Choroid plexus epithelial cell (primary cell): ENCODE results near the gene DNASE1L2.

ENCODE experiments used
- DNase-seq: peaks from one replicate; pipeline ENCODE4 v3.0.0-alpha.2; 2010; ENCODE audit warnings: low read depth
- H3K4me3 ChIP-seq: 2 replicates; pipeline ENCODE4 v1.5.1; 2011; ENCODE audit warnings: low read depth, mild to moderate bottlenecking, control low read depth, low read length, moderate library complexity
- CTCF ChIP-seq: conservative IDR thresholded peaks from 2 replicates; pipeline ENCODE4 v1.5.1; 2011; ENCODE audit warnings: low read depth, mild to moderate bottlenecking, control low read depth, inconsistent platforms, low read length, moderate library complexity

Gene DNASE1L2

GRCh38 chr16:2208308-2208707 lies 27.9 kb upstream of the DNASE1L2 start:
- no peak for TF ChIP-seq CTCF
- no peak overlapping the region for H3K4me3 ChIP-seq
- no peak for DNase-seq

GRCh38 chr16:2208772-2209171 lies 27.5 kb upstream of the DNASE1L2 start:
- no peak for DNase-seq
- no peak overlapping the region for H3K4me3 ChIP-seq
- TF ChIP-seq CTCF, result no peak

- TF ChIP-seq CTCF, result no peak
- H3K4me3 ChIP-seq, result no peak overlapping the region
- no peak for DNase-seq
These were observed 26.8 kb upstream of the DNASE1L2 start for GRCh38 chr16:2209258-2210008.

GRCh38 chr16:2210009-2210332 lies 26.3 kb upstream of the DNASE1L2 start:
- TF ChIP-seq CTCF, result no peak
- no peak overlapping the region for H3K4me3 ChIP-seq
- DNase-seq, result no peak

GRCh38 chr16:2210386-2211365 lies 25.6 kb upstream of the DNASE1L2 start, which contains the start of gene BRICD5:
BRICD5 (minus strand) TSS chr16:2210863; CDS start chr16:2210833, 30 bp downstream.
- H3K4me3 ChIP-seq, result no peak within 1 kb of the TSS
- no peak for DNase-seq
- no peak for TF ChIP-seq CTCF

- TF ChIP-seq CTCF, result no peak
- DNase-seq, result no peak
- H3K4me3 ChIP-seq, result no peak overlapping the region
These were observed 24.3 kb upstream of the DNASE1L2 start for GRCh38 chr16:2211923-2212347.
